Limb (tissue), 2 donors: ENCODE data around the gene COL4A3.

Experiments used
- DNase-seq, 2 donors: peaks; one replicate each; pipeline ENCODE4 v3.0.0-alpha.2; 2016; ENCODE audit errors: extremely low spot score in 2 of 2

Gene COL4A3

GRCh38 chr2:227287771-227288170 lies 123.3 kb downstream of the COL4A3 start:
- no peak for DNase-seq

- DNase-seq: no peak
These were observed 127.9 kb downstream of the COL4A3 start for GRCh38 chr2:227292314-227292713.

DNA sequence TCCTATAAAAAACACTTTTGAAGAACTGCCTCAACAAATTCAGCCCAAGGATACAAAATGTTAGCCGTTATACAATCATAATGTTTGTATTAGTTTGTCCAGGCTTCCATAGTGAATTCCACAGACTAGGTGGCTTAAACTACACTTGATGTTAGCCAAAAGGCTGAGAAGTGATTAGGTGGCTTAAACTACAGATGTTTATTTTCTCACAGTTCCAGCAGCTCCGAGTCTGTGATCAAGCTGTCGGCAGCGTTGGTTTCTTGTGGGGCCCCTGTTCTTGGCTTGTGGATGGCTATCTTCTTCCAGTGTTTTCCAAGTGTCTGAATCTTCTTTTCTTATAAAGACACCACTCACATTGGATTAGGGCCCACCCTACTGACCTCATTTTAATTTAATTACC lies 129.1 kb downstream of the COL4A3 start:
- no peak for DNase-seq

DNA sequence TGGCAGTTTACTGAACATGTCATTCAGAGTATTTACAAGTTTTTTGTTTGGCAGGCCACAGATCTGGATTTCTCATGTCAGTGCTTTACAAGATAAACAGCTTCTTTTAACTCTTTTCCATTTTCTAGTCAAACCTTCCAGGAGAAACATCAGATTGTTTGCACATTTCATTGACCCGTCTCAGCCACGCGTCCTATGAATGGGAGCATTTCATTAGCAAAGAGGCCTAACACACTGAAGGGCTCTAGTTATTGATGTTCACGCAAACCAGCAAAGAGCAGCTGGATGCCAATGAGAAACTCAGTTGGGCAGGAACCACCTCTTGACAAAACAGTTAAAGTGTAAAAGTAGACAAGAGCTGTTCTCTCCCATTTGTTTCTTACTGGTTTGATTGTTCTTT lies 131.4 kb downstream of the COL4A3 start:
- DNase-seq: no peak

- no peak for DNase-seq
These were observed 132.4 kb downstream of the COL4A3 start for GRCh38 chr2:227296671-227297405.

GRCh38 chr2:227301523-227301922 lies 137.1 kb downstream of the COL4A3 start:
- no peak for DNase-seq

DNA sequence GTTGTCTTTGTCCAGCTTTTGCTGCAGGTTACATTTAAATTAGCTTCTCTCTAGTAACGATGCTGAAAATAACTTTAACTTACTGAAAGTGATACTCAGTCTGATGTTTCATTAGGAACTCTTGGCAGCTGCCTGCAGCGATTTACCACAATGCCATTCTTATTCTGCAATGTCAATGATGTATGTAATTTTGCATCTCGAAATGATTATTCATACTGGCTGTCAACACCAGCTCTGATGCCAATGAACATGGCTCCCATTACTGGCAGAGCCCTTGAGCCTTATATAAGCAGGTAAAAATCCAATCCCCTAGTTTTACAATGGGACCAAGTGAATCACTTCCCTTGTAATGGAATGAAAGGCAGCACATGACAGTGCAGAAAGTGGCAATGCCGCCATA lies 144.4 kb downstream of the COL4A3 start:
- DNase-seq: no peak

DNA sequence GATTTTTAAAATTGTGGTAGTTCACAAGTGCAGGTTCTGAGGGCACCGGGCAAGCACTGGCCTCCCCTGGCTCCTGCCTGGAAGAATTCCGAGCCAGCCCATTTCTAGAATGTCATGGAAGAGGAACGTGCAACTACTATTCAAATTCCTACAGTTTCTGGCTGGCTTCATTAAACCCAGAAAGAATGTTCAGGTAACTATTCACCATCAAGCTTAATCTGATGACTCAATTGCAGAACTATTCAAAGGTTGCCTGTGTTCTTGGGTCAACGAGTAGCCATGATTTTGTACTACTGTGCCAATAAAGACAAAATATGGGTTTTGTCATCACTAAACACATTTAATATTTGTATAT lies 146.3 kb downstream of the COL4A3 start:
- DNase-seq: no peak

DNA sequence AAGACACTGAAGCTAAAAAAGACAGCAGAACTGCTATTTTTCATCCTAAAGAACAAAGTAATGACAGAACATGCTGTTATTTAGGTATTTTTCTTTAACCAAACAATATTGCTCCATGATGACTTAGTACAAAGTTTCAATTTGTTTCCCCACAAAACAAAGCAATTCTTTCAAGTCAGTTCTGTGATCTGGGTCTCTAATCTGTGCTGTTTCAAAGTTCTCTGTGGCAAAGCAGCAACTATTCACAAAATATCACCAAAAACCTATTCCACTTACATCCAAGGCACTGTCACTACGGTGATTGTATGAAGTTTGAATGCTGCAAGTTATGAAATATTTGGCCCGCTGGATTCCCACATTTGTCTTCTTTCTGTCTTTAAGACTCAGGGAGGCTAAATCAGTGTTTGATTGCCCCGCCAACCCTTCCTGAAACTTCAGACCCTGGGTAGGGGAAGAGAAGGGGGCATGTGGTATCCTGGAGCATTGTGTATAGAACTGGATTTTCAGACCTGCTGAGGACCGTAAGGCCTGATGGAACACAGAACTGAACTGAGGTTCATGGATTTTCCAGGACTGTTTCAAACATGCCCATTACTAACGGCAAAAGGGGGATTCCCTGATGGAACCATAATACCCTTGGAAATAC lies 147.6 kb downstream of the COL4A3 start:
- DNase-seq: no peak

GRCh38 chr2:227312579-227312978 lies 148.2 kb downstream of the COL4A3 start:
- DNase-seq: no peak

DNA sequence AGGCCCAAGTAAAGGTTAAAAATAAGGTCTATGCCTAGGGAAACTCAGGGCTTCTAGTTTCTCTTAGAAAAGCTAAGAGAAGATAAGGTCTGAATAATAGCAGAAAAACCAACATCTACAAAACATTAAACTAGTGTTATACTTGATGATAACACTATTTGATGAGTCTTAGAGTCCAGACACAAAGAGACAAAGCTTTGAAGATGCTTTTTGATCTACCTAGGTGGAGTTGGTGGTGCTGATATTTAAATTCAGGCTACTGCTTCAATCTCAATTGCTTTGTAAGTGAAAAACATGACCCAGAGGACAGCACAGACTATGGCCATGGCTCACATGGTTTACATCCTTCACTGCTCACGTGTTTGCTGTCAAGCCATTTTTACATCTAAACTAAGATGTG lies 148.9 kb downstream of the COL4A3 start:
- no peak for DNase-seq

DNA sequence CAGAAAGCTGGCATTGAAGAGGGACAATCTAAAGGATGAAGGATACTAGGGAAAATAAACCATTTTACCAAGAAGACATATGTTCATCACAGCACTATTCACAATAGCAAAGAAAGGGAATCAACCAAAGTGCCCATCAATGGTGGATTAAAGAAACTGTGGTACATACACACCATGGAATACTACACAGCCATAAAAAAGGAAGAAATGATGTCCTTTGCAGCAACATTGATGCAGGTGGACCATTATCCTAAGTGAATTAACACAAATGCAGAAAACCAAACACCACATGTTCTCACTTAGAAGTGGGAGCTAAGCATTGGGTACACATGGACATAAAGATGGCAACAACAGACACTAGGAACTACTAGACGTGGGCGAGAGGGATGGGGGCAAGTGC lies 153.4 kb downstream of the COL4A3 start:
- no peak for DNase-seq

- no peak for DNase-seq
These were observed 156.1 kb downstream of the COL4A3 start for GRCh38 chr2:227320305-227321094.

DNA sequence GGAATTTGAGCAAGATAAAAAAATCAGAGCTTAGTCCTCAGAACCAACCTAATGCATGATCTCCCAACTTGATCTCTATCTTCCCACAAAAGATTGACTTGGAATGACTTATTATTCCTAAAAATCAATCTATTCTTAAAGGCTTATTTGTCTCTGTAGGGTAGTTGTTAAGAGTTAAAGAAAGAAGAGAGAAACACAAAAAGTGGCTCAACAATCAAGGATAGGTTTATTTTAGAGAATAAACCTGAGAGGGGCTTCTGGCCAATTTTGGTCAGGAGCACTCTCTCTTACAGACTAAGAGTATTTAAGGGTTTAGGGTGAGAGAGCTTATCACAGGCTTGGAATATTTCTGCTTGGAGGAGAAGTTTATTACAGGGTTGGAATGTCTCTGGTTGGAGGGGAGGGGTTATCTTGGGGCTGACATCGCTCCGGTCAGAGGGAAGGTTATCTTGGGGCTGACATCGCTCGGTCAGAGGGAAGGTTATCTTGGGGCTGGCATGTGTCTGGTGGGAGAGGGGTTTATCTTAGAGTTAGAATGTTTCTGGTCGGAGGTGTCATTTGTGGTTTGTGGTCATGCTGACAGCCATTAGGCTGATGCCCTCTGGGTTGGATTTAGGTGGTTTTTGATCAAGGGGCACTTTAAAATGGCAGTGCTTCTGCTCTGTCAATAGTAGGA lies 158.2 kb downstream of the COL4A3 start:
- no peak for DNase-seq

- DNase-seq: no peak
These were observed 159.4 kb downstream of the COL4A3 start for GRCh38 chr2:227323818-227324217.

DNA sequence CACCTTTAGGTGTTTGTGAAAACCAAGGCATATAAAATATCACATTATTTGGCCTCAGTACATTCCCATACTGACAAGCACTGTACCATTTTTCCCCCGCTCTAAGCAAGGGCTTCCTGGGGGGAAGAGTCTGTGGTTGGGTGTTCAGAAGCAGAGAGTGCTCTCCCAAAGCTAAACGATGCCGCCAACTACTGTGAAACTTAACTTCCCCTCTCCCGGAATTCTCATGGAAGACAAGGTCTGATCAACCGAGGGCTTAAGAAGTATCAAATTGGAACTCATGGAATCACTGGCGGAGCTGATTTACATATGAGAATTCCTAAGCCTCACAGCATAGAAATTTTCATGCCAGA lies 160.2 kb downstream of the COL4A3 start:
- DNase-seq: peak in 1 of 2 donors; percentile 39

- DNase-seq: peak; percentile 93 to 94
These were observed 160.8 kb downstream of the COL4A3 start, which contains the start of gene MFF for GRCh38 chr2:227324995-227325838. TSS of gene MFF (plus strand) at chr2:227325251. CDS start at chr2:227330666, 5,415 bp downstream.

DNA sequence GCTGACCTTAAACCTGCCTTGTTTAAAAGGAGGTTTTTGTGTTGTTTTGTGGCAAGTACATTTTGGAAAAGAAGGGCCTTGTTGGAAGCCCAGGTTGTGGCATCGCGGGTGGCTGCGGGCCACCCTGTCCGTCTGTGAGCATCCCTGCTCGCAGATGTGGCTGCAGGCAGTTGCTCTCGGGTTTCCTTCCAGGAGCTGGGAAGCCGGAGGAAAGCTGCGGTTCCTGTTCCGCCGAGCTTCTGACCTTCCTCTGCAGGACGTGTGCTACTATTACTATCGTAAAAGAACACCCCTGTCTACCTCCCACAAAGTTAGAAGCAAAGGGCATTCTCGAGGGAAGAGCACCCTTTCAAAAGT lies 161.4 kb downstream of the COL4A3 start:
- DNase-seq: no peak

GRCh38 chr2:227326783-227327182 lies 162.4 kb downstream of the COL4A3 start:
- no peak for DNase-seq

DNA sequence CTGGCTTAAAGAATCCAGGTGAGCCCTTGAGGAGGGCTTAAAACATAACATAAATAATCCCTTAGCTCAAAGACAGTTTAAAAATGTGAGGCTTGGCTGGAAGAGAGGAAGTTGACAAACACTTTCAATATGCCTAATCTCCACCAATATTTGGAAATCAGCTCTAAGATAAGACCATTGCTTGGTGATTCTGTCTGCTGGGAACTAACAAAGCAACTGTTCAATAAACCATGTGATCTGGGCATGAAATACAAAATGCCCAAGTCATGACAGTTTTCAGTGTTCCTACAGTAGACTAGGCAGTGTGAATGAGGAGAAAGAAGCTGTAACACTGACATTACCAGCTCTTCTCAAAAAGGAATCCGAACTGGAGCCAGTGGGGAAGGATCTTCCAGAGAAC lies 171.3 kb downstream of the COL4A3 start:
- no peak for DNase-seq

DNA sequence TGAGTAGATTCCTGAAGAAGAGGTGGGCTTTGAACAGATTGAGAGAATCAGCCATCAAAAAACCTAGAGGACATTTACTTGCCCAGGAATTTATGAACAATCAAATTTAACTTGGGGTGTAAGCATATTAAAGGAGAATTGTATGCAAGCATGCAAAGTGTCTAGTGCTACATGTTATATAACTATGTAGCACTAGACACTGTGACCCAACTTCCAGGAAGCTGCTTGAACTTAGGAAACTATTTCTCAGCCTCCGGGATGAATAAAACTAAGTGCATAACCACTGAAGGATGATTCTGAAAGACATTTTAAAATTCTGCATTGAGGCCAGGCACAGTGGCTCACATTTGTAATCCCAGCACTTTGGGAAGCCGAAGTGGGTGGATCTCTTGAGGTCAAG lies 173.0 kb downstream of the COL4A3 start:
- DNase-seq: no peak
